ENCODE measurements around the gene HMGN1.

Gene HMGN1

GRCh38 chr21:39326607-39327307 is 22.1 kb downstream of the HMGN1 start:
- no peak for DNase-seq

DNA sequence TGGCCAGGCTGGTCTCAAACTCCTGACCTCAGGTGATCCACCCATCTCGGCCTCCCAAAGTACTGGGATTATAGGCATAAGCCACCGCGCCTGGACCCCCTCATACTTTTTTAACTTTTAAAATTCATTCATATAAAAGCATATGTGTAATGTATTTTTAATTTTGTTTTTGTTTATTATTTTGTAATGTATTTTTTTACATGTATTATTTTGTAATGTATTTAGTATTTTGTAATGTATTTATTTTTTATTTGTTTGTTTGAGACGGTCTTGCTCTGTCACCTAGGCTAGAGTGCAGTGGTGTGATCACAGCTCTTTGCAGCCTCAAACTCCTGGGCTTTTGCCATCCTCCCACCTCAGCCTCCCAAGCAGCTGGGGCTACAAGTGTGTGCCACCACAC is 23.4 kb downstream of the HMGN1 start:
- DNase-seq, result no peak

DNA sequence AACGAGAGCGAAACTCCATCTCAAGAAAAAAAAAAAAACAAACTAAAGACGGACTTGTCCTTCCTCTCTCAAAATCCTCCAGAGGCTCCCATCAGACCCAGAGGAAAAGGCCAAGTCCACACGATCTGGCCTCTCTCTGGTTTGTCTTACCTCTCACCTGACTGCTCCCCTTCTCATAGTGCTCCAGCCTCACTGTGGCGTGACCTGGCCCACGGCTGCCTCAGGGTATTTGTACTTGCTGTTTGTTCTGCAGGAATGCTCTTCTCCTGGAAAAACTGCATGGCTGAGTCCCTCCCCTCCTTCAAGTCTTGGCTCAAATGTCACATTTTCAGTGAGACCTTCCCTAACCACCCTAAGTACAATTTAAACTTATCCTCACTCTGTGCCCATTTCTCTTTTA is 27.5 kb downstream of the HMGN1 start:
- no peak for DNase-seq

DNA sequence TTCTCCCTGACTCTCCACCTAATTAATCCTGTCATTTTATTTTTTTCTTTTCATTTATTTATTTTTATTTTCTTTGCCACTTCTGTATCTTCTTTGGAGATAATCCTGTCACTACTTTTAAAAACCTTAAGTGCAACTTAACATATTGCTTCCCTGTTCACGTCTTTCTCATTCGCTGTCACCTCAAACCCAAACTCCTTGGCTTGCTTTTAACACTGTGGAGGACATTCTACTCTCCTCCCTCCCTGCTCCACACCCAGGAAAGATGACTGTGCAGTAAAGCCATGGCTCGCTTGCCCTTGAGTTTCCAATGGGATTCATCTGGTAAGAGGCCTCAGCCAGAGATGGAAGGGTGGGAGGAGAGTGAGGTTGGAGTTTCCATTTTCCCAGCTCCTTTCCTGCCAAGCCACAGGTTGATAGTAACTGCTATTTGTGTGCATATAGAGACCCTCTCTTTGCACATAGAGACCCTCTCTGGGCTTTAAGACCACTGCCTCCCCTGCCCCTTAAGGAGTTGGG is 29.0 kb downstream of the HMGN1 start:
- no peak for DNase-seq

GRCh38 chr21:39319251-39319756 is 29.6 kb downstream of the HMGN1 start:
- DNase-seq, result peak; percentile 39

- no peak for DNase-seq
Measured at GRCh38 chr21:39318091-39318959, 30.6 kb downstream of the HMGN1 start.

- DNase-seq, result no peak
Measured at GRCh38 chr21:39317134-39318090, 31.5 kb downstream of the HMGN1 start.

DNA sequence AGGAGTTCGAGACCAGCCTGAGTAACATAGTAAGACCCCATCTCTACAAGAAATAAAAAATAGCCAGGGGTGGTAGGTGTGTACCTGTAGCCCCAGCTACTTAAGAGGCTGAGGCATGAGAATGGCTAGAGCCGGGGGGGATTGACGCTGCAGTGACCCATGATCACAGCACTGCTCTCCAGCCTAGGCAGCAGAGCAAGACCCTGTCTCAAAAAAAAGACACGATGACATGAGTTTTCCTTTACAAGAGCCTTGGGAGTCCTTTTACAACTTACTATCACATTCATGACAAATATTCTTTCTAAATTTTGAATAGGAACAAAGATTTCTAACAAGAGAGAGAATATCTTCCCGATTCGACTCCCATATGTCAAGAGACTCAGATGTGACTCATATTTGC is 32.2 kb downstream of the HMGN1 start:
- DNase-seq, result no peak

DNA sequence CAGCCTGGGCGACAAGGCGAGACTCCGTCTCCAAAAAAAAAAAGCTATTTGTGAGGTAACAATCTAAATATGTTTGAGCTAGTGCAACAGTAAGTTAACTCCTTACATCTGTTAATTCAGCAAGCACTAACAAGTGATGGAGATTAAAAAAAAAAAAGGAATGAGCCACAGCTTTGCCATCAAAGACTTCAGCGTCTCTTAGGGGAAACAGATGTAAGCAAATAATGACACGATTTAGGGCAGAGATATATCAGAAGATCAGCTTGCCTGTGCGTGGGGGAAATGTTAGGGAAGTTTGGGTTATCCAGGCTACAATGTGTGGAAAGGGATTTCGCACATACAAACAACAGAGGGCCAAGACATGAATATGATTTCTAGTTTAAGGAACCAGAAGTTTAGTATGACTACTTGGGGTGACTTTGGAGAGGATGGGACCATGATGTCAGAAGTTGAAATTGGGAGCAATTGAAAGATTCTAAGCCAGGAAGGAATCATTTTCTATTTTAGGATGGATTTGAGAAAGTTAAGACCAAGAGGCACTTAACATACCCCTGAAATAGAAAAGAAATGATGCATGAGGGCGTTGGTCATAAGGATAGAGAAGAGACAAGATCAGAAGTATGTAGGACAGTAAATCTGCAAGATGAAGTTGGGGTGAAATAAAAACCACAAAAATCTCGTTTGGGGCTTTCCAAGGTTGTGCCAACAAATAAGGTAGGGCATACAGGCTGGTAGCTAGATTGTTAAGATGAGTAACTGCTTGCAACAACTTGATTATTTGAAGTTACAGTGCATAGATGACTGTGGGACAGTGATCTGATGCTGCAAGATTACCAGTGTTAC is 33.1 kb downstream of the HMGN1 start:
- DNase-seq, result no peak

- DNase-seq, result peak; percentile 85
Measured at GRCh38 chr21:39314143-39315027, 34.5 kb downstream of the HMGN1 start.

- peak; percentile 86 for DNase-seq
Measured at GRCh38 chr21:39313571-39314142, 35.2 kb downstream of the HMGN1 start, which contains the start of gene BRWD1. Gene BRWD1 (minus strand): TSS chr21:39313632. CDS start chr21:39313491, 141 bp downstream.

DNA sequence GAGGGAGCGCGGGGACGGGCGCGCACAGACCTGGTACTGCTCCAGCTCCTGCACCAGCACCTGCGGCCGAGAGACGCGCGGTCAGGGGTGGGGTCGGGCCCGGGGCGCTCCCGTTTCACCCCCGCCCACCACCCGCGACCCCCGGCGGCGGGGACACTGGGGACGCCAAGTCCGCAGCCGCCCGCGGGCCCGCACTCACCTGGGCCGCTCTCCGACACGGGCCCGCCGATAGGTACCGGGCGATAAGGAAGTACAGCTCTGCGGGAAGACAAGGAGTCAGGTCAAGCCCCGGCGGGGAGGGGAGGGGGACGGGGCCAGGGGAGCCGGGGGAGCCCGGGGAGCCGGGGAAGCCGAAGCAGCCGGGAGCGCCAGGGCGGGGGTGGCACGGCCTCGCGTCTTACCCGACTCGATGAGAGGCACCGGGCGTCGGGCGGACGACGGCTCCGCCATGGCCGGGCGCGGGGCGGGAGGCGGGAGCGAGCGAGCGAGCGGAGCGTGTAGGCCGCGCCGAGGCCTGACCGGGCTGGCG is 35.8 kb downstream of the HMGN1 start:
- DNase-seq, result no peak

- DNase-seq, result peak; percentile 96
Measured at GRCh38 chr21:39312112-39313041, 36.5 kb downstream of the HMGN1 start.

DNA sequence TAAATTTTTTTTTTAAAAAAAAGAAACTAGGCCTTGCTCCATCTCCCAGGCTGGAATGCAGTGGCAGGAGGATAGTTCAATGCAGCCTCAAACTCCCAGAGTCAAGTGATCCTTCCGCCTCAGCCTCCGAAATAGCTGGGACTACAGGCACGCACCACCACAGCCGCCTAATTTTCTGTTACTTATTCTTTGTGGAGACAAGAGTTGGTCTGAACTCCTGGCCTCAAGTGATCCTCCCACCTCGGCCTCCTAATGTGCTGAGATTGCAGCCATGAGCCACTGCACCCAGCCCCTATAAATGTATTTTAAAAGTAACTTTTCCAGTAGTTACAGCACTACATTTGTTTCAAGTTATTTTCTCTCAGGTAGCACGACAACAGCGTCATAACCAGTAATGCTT is 37.7 kb downstream of the HMGN1 start:
- no peak for DNase-seq

DNA sequence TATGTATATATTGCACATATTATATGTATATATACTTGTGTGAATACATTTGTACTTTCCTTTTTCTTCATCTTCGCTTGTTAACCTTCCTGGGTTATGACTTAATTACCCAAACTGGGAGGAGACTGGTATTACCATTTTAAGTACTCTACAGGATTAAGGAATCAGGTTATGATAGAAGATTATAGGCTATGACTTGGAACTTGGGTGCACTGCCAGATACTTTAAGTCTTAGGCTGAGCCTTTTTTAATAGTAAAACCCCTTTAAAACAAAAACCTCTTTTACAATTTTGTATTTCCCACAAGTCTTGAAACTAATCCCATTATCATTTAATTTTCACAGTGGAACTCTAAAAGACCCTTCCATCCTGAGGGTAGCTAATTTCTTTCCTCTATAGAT is 41.4 kb downstream of the HMGN1 start:
- no peak for DNase-seq

GRCh38 chr21:39300587-39300986 is 48.3 kb downstream of the HMGN1 start:
- DNase-seq, result no peak

- DNase-seq, result no peak
Measured at GRCh38 chr21:39296891-39297290, 52.0 kb downstream of the HMGN1 start.

Measured in right hindlimb (tissue), 1 donor.